ENCODE data around the gene HPS1.

The HPS1 gene

DNA sequence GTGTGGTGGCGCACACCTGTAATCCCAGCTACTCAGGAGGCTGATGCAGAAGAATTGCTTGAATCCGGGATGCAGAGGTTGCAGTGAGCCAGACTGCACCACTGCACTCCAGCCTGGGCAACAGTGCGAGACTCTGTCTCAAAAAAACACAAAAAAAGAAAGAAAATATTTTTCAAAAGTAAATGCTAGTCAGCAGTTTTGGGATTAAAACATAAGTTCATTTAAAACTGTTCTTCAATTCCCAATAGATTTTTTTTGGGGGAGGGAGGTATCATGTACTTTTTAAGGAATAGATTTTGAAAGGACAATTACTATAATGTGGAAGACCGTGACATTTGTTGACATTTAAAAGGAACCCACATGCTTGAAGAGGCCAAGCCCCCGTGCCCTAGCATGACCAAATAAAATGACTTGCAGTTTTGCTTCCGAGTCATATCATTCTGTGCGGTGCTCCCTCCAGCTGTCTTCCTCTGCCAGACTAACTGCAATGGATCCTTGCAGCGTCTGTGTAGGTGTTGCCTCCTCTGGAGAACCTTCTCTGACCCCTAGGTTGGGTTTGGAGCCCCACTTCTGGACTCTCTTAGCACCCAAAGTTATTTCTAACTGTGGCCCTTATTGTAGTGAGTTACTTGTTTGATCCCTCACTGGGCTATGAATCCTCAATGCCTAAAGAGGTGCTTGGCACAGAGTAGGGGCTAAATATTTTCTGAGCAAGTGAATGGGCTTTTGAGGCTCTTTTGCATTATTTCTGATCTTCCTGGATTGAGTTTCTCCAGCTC is 17.4 kb upstream of the HPS1 start:
- ATAC-seq, result peak; percentile 22
- no peak for DNase-seq

DNA sequence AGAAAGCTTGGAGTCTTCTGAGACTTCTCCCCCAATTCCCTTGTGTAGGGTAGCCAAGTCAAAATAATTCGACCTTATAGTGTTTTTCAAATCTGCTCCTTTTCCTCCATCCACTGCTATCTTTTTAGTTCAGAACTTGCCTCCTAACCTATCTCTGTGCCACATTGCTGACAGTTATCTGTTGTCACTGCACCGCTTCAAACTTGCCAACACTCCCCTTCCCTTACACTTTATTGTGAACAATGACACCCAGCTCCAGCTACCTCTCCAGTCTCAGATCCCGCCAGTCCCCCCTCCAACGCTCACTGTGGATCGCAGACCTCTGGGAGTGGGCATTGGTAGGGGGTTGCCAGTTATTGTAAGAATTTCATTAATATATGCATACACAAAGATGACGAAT is 16.3 kb upstream of the HPS1 start:
- ATAC-seq (no peak), DNase-seq (no peak)

DNA sequence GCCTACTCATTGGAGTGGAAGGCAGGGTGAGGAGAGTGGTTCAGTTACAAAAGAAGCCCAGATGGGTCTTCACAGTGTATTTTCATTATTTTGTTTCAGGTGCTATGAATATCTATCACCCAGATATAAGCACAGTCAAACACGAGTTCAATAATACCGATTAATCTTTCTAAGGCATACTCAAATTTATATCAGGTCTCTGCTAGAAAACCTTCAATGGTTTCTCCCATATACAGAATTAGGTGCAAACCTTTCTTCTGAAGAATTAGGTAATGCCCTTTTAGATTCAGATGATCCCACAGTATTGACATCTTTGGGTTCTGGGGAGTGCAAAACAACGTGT is 14.7 kb upstream of the HPS1 start:
- no peak for DNase-seq
- ATAC-seq, result no peak

DNA sequence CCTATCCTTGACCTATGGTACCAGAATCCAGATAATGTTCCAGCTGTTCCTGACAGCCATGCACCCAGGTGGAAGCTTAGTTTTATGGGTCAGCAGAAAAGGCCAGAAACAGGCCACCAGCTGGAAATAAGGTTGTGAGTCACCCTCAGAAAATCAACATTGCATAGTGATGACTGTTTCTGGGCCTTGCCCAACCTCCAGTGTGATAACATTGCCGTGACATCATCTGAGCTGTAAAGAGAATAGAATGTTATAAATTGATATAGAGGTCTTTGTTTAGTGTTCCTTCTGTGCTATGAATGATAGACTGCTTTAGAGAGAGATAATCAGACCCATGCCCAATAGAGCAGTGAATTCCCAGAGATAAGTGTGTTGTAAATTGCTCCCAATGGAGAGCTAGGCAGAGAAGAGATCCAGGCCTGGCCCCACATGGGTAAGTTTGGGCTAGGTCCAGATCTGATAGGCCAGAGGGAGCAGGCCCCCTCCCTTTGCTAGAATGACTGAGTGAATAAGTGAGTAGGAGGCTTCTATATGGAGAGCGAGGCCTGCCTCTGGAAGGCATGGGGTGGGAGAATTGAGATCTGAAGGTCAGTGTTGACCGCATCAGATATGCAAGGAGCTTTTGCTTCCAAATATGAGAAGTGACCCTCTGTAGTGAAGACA is 14.2 kb upstream of the HPS1 start:
- peak; percentile 25 for ATAC-seq
- DNase-seq, result no peak

DNA sequence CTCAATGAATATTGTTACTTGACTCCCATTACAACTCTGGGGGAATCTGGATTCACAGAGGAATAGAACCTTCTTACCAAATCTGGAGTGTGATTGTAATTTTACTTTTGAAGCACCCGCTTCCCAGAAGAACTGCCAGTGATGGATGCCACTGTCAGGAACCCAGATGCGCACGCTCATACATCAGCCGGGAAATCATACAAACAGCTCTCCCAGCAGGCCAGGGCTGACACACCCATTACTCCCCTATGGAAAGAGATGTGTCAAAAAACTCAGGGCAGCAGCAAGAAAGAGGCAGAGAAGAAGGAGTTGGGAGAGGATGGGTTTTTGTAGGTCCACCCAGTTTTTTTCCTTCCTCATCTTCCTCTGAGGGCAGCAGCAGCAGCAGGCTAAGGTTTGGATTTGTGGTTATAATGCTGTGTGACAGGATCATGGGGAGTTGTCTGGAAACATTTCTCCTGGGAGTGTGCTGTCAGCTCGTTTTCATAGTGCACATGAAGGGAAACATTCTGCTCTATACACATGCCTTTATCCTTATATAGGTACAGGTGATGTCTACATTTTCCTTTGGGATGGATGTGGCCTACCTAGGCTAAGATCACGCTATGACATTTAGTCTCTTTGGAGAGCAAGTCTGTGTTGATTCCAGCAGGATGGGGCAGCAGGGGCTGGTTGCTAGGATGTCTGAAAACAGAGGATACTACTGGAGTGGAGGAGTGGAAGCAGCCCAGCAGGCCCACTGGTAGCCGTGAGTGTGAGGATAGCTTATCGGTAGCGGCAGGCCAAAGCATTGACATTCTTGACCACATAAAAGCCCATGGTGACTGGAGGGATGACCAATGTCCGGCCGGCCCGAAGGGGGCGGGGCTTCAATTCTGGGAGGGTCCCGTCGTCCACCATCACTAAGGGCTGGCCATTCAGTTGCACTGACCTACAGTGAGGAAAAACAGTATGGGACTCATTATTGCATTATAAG is 12.4 kb upstream of the HPS1 start:
- DNase-seq (no peak), ATAC-seq (no peak)

DNA sequence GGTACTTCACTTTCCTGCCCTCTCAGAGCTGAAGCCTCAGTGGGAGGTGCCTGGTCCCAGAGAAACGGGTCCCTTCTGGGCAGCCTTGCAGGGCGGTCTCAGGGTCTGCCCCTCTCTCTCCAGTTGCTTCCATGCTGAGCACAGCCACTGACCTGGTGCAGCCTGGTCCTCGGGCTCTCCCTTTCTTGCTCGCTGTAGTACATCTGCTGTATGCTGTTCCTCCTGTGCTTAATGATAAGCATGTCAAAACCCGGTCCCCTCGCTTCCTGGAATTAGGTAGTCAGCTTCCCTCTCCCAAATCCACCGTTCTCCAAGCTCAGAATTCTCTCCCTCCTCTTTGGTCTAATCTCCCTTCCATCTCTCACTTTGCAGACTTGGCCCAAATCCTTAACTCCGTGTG is 11.0 kb upstream of the HPS1 start:
- ATAC-seq (no peak), DNase-seq (no peak)

DNA sequence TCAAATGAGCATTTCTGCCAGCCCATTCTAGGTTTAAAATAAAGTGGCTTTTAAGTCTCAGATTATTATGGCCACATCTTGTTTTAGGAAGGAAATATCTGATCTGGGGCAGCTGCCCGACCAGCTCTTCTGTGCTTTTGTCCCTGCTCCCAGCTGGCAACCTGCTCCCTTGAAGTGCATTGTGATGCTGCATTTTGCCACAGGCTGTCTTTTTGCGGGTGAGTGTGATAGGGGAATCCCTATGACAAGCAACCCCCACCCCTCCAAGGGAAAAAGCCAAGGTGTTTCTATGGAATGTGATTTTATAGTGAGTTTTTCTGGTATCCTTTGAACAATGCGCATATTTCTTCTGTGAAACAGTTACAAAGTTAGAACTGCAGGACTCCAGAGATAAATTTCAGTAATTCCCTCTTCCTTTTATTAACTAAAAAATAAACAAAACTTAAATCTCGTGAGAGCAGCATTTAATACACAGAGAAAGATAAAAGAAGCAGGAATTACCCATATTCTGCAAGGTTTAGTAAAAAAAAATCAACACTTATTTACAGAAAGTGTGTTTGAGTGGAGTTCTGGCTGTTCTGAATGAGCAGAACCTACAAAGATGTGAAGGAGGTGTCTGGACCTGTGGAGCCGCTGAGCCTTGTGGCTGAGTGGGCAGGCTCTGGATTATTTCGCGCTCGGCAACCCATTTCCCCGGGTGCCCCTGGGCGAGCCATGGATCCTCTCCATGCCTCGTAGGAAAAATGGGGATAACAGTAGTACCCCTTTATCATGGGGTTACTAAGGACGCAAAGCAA is 10.1 kb upstream of the HPS1 start:
- ATAC-seq (no peak), DNase-seq (no peak)

DNA sequence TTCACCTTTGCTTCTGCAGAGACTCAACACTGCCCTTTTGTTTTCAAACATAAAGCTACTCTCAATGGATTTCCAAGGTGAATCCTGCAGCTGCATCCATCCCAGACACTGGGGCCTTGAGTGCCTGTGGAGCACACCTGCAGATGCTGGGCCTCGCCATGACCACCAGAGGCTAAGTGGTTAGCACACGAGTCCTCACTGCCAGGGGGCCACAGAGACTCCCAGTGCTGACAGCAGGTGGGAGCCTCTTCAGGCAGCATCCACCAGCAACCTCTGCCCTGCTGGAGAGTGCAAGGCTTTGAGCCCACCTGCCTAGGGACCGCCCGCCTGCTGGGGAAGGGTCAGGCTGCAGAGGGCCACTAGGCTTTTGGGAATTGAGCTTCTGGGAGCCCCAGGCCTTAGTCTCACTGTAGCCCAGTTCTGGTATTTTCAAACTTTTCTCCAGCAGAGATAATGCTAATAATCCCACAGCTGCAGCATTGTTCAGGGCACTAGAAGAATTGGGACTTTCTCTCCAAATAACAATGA is 9.4 kb upstream of the HPS1 start:
- no peak for ATAC-seq

DNA sequence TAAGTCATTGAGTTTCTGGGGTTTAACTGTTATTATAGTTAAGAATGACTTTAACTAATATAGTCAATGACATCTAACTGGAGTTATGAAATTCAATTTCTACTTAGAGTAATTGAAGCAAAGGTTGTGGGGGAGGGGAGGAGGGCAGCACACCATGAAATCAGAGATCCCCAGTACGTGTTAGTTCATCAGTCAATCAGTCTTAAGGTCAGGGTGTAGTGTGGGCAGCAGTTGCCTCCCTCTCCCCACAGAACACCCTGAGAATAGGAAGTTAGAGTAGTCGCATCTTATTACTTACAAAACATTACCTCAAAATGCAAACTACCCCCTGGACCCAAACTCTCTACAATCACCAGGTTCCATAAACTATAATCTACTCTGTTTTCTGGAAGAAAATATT is 7.0 kb upstream of the HPS1 start:
- DNase-seq (no peak), ATAC-seq (no peak)

More for the DNA sequence above, 9.4 kb upstream of the HPS1 start:
- DNase-seq, result no peak

DNA sequence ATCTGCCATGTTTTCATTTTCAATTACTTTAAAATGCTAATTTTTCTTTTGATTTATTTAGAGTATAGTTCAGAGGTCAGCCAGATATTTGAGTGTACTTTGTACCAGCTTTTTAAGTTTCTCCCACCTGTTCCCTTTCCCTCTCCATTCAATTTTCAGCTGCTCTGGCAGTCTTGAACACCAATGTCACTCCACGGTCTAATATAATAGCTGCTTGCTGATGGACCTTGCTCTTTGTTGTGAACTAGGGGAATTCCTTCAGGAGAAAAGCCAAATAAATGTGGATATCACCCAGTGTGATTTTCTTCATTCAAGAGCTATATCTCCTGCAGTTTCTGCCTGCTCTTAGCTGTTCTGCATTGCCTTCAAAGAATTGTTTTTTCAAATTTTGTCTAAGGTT is 3.9 kb upstream of the HPS1 start:
- ATAC-seq (no peak), DNase-seq (no peak)

DNA sequence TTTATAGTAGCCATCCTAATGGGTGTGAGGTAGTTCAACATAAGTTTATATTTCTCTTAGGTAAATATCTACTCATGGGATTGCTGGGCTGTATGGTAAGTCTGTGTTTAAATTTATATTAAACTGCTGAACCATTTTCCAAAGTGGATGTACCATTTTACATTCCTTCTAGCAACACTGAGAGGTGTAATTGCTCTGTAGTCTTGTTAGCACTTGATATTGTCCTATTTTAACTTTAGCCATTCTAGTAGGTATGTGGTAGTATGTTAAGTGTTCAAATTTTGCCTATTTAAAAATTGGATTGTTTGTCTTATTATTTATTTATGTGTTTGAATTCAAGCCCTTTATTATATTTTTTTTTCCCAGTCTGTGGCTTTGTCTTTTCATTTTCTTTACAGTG is 2.6 kb upstream of the HPS1 start:
- ATAC-seq (no peak), DNase-seq (no peak)

DNA sequence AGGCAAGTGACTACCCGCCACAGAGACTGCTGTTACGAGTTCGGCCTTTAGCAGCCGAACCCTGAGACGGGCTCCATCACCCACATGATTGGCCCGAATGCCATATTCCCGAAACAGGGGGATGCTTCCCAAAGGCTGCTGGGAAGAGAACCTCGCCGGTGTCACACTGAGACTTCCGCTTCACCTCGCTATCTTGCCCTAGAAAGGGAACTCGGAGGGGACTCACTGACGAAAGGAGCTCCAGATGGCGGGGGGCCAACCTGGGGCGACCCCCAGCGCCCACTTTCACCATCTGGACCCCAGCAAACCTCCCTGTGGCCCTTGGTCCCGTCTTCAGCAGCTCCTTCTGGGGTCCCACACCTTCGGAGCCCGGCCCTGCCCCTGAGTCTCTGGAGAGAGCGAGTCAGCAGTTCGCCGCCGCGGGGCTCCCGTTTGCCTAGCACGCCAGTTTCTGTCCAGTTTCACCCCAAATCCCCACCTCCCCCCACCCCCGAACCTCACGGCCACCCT is 529 bp downstream of the HPS1 start:
- ATAC-seq, result peak; percentile 47
- peak; percentile 61 for DNase-seq

DNA sequence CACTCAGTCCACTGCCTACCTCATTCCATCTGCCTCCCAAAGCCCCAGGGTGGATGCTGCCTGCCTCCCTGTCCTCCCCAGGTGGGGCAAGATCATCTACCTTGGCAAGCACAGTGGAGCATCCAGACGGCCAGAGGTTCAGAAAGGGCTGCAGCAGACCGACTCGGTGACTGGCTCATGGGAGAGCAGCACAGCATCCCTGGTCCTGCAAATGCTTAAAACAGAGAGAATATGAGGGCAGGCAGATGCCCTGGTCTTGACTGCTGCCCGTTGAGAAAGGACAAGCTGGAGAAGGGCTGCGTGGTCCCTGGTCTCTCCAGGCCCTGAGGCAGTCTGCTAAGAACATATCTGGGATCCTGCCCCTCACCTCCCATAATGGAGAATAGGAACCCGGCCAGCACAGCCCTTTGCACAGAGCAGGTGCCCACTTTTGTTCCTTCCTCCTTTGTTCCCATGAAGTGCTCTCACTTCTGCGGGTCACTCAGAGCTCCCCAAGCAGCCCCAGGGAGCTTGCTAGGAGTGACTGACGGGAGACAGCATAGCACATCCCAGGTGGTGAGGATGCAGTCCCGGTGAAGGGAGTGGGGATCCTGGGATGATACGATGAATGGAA is 1.4 kb downstream of the HPS1 start:
- ATAC-seq, result no peak
- DNase-seq, result no peak

DNA sequence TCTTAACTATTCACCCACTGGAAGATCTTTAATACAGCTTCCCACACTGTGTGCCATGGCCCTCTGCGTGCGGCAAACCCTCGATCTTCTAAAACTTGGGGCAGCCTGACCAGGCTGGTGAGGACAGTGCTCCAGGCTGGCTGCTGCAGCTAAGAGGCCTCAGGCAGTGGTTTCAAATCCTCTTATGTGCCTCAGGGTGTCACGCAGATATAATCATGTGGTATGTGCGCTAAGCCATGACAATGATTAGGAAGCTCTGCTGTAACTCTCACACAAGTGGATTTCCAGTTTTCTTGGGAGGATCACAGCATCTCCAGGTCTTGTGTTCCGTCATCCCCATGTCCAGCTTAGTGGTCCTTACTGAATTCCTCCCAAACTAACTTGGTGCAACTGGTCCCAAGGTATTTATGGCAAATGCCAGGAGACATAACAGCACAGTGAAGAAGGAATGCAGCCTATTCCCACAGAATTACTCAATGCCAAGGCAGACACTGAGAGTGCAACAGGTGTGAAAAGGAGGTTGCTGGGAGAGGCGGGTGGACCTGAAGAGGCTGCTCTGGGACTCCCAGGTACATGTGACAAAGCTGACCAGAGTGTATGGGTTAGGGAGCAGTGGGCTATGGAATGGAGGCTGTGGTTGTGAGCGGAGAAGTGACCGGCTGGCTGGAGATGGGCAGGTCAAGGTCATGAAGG is 2.3 kb downstream of the HPS1 start:
- ATAC-seq, result no peak
- DNase-seq, result no peak

DNA sequence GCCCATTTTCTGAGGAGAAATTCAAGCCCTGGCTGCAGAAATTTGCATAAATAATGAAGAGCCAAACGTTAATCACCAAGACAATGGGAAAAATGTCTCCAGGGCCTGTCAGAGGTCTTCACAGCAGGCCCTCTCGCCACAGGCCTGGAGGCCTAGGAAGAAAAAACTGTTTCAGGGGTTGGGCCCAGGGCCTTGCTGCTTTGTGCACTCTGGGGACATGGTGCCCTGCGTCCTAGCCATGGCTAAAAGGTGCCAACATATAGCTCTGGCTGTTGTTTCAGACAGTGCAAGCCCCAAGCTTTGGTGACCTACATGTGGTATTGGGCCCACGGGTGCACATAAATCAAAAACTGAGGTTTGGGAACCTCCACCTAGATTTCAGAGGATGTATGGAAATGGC is 8.0 kb downstream of the HPS1 start:
- ATAC-seq (no peak), DNase-seq (no peak)

DNA sequence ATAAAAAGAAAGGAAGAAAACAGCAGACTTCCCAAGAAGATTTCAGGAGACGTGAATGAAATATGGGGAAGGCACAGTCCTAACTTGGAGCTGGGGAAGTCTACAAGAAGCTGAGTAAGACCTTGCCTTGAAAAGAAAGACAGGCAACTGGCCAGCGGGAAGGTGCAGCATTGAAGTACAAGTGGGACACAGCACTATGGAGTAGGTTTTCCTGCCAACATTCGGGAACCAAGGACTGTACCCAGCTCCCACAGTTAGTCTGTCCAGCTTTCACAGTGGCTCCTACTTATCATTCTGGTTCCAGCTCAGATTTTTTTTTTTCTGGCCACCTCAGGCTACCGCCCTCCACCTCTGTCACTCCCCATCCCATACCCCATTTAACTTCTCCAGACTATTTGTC is 10.0 kb downstream of the HPS1 start:
- DNase-seq (no peak), ATAC-seq (no peak)

DNA sequence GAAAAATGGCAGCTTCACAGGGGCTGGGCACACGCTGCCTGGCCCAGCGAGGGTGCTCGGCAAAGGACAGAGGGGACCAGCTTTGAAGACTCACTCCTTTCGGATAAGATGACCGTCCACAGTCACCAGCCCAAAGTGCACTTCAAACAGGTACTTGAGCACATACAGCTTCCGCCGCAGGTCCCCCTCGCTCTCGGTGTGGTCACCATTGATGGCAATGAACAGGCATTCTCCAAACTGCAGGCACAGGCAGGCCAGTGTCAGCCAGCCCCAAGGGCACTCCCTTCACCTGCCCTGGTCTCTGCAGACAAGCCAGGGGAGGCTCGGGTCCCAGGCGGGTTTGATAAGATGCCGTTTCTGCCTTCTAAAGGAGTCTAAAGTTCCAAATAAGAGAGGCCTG is 11.6 kb downstream of the HPS1 start:
- no peak for ATAC-seq
- DNase-seq, result no peak

DNA sequence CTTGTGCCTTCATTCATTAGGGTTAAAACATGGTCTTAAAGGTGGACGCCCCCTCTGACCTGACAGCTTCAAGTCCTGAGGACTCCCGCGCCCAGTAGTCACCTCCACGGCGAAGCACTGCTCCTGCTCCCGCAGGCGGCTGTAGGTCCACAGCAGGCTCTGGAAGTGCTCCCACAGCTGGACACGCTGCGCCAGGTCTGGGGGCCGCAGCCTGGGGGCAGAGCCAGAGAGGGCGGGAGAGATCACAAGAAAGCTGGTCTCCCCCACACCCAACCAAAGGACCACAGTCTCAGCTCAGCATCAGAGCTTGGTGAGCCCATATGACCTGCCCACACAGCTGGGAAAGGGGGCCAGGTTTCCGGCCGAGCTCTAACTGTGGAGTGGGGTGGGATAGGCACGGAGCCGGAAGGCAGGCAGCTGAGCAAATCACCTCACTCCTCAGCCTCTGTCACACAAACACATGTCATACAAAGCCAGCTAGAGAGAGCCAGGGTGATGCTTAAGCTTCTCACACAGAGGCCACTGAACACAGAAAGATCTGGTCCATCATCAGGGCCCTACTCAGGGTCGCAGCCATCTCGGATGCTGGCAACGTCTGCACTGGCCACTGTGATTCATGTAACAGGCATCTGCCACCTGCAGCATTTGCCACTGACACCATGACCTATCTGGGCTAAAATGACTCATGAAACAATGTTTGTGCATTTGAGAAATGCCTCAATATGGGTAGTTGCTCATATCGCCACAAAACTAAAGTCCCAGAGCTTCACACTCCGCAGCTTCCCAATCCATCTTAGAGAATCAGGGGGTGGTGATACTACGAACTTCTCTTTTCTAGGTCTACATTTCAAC is 12.6 kb downstream of the HPS1 start:
- DNase-seq, result no peak
- no peak for ATAC-seq

DNA sequence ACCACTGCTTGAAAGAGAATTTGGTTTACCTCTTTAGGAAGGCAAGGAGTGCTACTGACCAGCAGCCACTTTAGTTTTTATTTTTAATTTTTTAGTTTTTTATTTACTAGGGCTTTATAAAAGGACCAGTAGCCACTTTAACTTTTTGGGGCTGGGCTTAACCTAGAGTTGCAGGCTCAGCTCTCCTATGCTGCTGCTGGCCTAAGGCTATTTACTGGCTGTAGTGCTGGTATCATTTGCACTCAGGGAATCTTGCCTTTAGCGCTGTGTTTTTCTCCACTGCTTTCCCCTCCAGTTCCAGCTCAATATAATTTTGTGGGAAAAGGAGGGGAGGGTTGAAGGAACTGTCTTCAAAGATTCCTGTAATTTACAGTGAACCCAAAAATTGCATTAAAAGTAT is 13.4 kb downstream of the HPS1 start:
- ATAC-seq, result no peak

DNA sequence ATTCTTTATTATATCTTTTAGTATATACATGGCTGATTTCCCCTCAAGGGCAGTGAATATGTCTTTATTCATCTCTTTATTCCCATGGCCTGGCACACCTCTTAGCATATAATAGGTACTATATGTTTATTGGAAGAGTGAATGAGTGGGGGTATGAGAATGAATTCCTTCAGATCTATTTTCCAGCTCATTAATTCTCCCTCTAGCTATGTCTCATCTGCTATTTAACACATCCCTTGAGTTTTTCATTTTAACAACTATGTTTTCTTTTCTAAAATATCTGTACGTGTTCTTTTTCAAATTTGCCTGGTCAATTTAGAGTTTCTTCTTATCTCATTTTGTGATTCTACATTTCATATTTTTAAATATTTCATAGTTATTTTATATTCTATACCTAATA is 14.4 kb downstream of the HPS1 start:
- ATAC-seq (no peak), DNase-seq (no peak)

More for the DNA sequence above, 13.4 kb downstream of the HPS1 start:
- DNase-seq, result no peak

Measured in stimulated activated naive CD8-positive, alpha-beta T cell treated with anti-CD3 and anti-CD28 coated beads, Interleukin-15, Interleukin-2, amounts not matched to agents 100 U/mL and 50 U/mL, for 24 hours (primary cell).